Measurements from ENCODE around the gene NTM. TPM values are rescaled to one million over a fixed set of nuclear protein-coding genes. Genes with fewer than 3 reads are reported as not detected.
"Not testable (repeated sequence)": the region's sequence is repeated elsewhere in the genome, so short reads cannot be mapped to it uniquely, and the experiment has no call there.

NTM gene
- total RNA-seq, 1 donor from 2014 or later: 2.9 TPM

DNA sequence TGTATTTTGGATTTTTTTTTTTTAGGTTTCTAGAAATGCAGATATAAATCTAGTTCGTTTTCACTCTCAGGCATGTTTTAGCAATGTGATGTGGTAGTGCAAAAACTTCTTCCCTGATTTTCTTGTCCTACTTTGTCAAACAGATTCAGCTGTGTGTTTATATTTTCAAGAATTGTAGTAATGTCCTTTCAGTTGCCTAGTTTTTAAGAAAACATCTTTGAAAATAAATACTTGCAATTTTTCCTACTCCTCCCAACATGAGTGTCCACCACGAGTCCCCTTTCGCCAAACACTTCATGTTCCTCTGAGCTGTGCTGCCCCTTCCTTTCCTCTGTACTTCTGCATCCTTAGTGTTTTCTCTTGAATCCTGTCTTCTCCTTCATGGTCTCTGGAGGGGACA, 686.9 kb downstream of the NTM start:
- DNase-seq (ENCODE audit: low spot score): no peak

DNA sequence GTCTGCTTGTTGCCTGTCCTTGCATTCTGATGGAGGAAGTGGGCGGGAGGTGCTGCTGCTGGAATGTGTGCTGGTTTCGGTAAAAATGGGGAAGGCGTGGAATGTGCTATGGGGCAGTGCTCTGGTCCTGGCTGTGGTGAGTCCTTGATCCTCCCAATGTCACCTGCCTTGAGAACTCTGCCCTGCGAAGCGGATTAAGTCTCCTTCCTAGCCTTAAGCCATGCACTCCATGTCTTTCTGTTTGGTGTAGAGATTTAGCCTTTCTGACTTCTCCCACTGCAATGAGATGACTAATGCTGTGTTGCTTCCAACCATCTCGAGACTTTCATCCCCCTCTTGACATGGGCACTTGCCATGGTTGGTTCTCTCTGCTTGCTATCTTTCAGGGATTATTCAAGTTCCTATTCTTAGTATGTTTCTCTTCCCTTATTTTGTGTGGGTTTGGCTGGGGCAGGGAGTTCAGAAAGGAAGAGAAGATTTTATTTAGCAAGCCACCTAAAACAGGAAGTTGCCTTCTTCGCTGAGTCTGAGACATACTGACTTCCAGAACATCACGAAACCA, 687.9 kb downstream of the NTM start:
- DNase-seq (ENCODE audit: low spot score): no peak

DNA sequence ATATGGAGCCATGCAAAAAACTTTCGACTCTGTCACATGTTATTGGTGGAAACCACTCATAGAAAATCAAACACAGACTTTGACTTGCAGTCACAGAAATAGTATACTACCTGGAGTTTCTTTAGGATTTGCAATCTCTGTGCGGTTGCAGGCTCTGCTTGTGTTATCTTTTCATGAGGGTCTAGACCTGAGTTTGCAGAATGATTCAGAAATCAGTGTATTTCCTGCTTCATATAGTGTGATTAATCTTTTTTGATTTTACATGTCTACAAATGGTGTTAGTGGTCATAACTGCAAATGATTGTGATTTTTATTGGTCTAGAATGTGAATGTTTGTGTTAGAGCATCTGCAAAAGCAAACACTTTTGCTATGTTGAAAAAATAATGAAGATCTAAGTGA, 690.2 kb downstream of the NTM start:
- no peak for DNase-seq (ENCODE audit: low spot score)

DNA sequence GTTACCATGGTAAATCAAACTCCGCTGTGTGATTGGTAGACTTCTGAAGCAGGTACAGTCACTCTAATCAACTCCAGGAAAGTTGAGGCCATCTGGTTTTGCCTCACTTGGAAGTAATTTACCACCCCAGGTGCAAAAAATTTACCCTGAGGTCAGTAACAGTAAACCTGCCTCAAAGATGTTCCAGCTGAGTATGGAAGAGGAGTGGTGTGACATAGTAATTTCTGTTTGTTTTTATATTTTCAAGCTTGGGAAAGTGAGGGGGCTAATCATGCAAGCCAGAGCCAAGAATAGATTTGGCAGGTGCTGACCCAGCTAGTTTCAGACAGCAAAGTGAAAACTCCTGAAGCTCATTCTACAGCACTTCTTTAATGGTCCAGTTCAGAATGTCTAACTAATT, 691.6 kb downstream of the NTM start:
- no peak for DNase-seq (ENCODE audit: low spot score)

DNA sequence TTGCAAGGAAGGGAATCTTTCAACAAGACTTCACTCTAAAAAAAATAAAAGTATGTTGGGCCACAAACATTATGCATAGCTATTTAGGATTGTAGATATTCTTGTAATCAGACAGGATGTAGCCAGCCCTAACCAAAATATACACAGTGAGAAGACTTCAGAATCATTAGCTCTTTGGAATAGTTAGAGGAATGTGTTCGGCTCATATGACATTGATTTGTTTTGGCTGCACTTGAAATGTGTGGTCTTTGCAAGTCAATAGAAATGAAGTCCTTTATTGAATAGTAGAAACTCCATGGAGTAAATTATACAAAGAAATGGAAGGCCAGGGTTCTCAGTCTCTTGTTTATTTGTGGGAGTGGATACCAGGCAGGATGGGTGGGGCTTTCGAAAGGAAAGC, 692.1 kb downstream of the NTM start:
- no peak for DNase-seq (ENCODE audit: low spot score)

DNA sequence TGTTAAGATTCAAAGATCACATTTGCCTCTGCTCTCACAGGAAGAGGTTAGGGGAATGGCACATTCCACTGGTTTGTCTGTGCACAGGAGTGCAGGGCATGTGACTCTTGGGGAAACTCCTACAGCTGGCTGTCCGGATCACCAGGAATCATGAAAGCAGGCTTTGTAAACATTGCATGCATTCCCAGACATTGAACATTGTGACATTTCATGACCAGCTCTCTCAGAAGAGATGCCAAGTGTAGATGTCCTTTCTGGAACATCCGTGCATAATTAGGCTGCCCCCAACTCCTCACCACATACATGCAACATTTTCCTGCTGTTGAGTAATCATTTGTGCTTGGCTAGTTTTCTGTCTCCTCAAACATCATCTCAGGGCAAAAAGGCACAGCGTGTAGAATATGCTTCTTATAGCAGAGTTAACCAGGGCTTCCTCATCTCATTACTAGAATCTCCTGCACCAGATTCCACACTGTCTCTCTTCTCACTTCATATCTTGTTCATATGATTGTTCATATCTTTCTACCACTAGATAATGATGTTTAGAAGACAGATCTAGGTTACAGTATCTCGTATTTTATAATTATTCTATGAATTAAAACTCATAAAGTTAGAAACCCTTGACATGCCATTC, 694.7 kb downstream of the NTM start:
- DNase-seq (ENCODE audit: low spot score): no peak

DNA sequence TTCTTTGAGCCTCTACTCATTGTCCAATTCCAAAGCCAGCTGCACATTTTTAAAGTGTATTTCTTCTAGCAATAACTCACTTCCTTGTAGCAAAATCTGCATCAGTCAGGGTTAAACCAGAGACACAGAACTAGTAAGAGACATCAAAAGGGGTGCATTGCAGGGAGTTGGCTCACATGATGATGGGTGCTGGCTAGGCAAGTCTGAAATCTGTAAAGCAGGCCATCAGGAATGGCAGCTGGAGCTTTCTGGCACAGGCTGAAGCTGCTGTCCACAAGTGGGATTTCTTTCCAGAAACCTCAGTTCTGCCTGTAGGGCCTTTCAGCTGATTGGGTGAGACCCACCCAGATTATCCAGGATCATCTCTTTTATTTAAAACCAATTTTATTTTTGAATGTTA, 698.1 kb downstream of the NTM start:
- DNase-seq (ENCODE audit: low spot score): no peak

DNA sequence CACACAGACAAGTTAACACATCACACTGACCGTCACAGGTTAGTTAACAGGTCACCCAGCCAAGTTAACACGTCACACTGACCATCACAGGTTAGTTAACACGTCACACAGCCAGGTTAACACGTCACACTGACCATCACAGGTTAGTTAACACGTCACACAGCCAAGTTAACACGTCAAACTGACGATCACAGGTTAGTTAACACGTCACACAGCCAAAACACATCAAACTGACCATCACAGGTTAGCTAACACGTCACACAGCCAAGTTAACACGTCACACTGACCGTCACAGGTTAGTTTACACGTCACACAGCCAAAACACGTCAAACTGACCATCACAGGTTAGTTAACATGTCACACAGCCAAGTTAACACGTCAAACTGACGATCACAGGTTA, 699.2 kb downstream of the NTM start:
- not testable (repeated sequence) for DNase-seq (ENCODE audit: low spot score)

DNA sequence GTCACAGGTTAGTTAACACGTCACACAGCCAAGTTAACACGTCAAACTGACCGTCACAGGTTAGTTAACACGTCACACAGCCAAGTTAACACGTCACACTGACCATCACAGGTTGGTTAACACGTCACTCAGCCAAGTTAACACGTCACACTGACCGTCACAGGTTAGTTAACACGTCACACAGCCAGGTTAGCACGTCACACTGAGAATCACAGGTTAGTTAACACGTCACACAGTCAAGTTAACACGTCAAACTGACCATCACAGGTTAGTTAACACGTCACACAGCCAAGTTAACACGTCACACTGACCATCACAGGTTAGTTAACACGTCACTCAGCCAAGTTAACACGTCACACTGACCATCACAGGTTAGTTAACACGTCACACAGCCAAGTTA, 700.5 kb downstream of the NTM start:
- not testable (repeated sequence) for DNase-seq (ENCODE audit: low spot score)

DNA sequence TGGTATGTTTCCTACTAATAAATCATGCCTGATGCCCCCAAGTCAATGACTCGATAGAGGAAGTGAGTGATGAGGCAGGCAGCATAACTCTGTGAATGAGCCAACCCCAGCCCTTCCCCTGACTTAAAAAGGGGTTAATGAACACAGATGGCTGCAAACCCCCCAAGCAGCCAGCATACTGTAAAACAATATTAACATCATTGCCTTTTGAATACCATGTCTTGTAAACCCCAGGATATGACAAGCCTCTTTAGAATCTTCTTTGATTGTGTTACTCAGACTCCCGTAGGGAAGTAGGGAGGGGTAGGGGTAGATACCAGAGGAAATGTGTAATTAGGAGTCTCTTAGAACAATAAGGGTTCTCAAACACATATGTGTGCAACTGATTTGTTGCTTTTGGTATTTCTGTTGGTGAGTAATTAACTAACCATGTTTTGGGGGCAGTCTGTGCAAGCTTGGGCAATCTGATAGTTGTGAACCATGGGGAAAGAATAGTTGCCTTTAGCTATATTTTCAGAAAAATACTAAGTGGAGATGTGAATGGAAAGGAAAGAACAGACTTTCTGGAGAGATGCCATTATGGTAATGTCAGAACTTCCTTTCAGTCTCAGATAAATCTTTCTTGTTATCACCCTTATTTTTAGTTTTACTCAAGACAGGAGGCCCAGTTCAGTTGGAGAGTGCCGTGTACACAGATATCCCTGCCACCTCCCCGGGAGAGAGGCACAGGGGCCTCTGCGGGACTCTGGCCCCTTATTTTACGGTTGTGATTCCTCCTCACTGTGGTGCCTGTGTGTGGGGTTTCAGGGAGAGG, 701.8 kb downstream of the NTM start:
- DNase-seq (ENCODE audit: low spot score): no peak

DNA sequence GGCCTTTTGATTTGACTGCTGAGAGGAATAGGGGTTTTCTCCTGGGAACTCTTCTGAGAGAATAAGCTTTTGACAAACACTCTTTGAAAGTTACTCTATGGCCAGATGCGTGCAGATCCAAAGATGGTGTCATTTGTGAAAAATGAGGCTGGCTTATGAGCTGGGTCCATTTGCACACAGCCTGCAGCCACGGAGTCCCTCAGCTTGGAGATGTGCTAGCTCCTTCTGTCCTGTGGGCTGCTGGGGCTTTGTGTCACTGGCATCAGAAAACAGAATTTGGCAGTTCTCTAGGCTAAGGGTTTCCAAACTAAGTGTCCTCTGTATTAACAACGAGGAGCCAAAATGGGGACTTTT, 702.4 kb downstream of the NTM start:
- no peak for DNase-seq (ENCODE audit: low spot score)

DNA sequence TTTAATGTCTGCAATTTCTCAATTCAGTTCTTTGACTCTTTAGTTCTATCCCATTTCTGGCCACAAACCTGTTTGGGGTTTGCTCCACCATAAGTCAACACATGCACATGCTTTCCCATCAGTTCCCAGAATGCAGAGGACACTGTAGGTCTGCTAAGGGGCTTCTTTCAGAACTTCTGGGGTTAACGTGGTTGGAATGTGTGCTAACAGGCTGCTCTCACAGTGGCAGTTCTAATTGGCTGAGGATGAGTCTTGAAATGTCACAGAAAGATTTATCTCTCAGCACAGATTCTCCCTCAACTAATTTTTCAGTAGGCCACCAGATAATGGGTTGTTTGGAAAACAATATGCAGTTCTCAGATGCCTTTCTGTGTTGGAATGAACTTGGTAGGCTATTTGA, 703.4 kb downstream of the NTM start:
- DNase-seq (ENCODE audit: low spot score): no peak

DNA sequence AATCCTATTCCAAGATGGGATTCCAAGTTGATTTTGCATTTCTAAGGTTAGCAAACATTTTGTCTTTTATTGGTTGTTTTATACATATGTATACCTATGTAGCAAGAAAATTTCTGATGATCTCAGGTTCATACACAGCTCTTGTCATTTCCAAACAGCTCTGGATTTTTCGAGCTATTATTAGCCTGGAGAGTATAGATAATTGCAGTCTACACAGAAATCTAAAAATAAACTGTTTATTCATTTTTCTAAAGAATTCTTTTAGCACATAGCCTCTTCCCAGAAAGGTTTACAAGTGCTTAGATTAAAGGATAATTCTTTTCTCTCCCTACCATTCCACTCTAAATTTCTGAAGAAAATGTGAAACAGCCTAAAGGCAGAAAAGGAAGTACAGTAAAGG, 705.0 kb downstream of the NTM start:
- no peak for DNase-seq (ENCODE audit: low spot score)

DNA sequence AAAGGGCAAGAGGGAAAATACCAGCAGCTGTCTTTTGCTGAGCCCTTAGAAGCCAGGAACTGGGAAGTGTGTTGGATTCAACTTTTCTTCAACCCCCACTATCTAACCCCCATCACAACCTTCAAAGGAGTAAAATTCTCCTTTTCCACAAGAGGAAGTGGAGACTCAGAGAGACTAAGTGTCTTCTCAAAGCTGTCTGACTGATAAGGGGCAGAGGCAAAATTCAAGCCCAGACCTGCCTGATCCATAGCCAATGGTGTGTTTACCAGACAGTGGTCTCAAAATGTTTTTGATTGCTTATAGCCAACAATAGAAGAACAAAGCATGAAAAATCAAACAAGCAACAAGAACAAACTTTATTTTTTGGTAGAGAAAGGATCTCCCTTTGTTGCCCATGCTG, 707.0 kb downstream of the NTM start:
- no peak for DNase-seq (ENCODE audit: low spot score)

DNA sequence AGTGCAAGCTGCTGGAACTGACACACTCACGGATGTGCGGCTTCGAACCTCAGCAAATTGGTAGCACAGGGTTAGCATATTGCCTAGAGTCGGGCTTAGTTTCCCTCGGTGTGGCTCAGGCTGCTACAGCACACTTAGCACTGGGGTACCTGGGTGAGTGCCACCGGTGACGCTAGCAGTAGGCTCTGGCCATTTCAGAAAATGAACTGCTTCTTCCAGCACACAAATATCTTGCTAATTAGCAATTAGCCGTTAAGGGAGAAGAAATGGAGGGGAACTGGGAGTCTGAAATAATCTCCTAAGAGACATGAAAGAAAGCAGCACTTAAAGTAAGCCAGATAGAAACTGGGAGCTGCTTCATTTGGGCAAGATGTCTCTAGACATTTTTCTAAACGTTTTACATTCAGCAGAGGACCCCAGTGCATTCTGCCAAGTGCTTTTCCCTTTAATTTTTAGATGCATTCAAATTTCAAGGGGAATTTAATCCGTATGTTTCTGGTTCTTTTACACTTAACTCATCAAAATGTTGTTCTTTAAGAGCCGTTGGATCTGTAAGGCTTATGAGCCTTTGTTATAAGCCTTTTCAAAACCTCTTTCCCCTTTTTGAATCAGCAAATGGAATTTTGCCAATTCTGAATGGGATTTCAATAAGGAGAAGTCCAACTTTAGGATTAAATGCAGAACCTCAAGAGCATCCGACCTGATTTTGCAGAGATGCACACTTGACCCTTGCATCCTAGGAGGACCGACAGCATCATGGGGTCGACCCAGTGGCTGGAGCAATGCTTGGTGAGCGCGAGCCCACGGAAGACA, 708.1 kb downstream of the NTM start:
- no peak for DNase-seq (ENCODE audit: low spot score)

DNA sequence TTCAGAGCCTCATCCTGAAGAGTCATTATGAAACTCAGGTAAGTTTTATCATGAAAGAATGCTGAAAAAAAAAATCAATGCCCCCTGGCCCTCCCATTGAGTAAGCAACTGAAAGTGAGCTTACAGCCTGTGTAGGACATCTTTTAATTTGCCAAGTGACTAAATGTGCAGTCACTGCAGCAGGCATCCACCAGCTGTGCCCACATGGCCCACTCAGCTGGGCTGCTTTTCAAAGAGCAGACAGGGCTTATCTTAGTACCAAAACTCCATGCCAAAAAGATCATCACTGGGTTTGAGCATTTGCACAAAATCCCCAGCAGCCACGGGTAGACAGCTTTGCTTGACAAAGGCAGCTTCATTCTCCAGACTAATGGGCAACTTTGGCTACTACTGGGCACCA, 709.7 kb downstream of the NTM start:
- no peak for DNase-seq (ENCODE audit: low spot score)

DNA sequence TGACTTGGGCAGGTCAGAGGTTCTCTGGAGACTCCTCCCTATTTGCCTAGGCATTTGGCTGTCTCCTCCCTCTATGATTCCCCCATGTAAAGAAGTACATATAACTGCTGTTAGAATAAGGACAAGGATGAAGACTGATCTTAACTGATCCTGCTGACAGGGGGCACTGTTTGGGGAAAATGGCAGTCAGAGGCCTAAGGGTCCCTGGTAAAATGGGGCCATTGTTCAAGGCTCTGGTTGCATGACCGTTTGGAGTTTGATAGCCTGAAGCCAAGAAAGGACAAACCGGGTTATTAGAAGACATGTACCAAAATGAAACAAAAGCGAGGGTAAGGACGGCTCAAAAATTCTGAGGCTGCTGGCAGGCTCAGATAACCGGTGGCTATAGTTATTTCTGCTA, 712.2 kb downstream of the NTM start:
- DNase-seq (ENCODE audit: low spot score): no peak

DNA sequence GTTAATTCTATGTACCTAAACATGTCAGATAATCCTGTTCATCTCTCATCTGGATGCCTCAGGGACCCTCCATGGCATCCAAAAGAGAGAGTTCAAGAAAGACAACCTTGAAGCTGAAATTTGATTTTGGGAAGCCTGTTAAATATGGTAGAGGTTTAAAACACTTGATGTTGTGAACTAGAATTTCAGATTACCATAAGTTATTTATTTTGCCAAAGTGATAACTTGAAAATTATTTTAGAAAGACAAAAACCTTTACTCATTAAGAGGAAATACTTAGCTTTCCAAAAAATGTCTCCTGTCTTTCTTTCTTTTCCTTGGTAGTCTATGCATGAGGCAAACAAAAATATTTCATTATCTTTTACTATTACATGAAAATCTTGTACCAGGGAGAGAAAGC, 714.0 kb downstream of the NTM start:
- DNase-seq (ENCODE audit: low spot score): no peak

DNA sequence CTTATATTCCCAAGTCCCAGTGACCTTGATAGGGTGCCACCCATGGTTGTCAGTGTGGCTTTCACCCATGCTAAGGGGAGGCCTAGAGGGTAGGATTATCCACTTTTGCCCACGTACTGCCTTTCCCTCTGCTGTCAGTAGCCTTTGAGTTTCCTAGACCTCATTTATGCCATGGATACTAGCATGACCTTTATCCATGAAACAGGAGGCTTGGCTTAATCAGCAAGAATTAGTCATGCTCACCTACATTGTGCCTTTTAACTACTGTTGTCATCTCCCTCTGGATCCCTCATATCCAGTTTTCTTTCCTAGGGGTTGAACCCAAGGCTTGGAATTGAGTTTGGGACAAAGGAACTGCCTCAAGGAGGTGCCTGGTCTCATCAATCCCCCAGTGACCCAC, 716.7 kb downstream of the NTM start:
- DNase-seq (ENCODE audit: low spot score): no peak

DNA sequence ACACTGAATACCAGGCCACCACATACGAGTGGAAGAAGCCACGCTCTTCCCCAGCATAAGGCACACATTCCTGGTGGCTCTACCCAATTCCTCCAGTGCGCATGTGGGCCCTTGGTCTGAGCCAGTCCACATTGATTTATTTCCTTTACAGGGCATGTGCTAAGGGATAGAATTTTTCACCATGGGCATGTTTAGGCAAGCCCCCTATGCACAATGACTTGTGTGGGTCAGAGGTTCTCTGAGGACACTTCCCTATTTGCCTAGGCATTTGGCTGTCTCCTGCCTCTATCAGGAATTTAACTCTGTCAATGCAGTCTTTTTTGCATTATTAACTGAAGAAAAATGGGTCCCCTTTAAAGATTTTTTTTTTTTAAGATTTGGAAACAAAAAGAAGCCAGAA, 718.1 kb downstream of the NTM start:
- DNase-seq (ENCODE audit: low spot score): no peak

DNA sequence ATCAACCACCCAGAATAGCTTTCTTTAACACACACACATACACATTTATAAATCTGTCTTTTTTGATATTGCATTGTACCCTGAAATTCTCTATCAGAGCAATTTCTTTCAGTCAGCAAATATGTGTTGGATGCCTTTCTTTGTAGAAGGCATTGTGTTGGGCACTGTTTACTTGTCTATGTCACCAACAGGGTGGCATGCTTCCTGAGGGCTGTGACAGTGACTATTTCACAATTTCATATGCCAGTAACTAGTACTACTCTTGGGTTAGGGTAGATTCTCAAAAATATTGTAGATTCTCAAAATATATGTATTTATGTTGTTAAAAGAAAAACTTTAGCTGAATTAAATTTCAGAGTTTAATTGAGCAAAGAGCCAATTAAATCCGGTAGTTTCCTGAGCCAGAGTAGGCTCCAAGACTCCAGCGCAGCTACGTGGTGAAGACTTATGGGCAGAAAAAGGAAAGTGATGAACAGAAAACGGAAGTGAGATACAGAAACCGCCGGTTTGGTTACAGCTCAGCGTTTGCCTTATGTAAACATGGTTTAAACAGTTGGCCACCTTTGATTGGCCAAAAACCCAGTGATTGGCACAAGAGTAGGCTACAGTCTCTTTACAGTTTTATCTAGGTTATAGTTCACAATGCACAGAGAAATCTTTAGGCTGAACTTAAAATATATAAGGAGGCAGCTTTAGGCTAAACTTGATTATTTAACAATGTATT, 723.3 kb downstream of the NTM start:
- DNase-seq (ENCODE audit: low spot score): no peak

Measured in mesenteric fat pad (tissue), 1 donor.